ENCODE results near the gene PIRT.

DNA sequence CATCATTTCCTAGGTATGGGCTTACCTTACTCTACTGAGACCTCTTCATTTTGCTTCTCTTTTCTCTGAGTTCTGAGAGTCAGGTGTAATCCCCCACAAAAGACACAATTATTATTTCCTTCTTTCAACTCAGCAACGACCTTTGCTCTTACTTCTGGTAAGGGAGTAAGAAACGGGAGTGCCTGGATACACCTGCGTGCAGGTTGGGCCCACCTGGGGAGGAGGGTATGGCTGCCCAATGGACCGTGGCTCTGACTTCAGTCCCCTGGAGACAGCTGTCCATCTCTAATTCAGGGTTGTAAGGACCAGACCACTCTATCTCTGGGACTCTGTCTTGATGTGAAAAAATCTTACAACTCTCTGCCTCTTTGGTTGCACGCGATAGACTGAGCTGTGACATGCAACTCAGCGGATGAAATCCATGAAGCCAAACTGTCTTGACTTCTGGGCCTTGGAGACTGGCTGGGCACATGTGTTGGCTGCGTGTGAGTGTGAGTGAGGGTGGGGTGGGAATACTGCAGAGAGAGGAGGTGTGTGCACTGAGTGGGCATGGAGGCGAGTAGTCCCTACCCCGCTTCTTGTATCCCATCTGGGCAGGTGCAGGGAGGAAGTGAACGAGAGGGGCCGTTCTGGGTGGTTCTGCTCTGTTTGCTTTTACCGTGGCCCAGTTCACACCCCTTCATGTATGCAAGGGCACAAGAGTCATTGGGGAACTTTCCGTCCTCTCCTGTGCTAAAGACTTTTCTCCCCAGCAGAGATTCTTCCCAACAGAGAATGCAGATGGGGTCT lies 35.2 kb downstream of the PIRT start:
- TF ChIP-seq ZBTB44 (tag by site-specific recombination; IDR thresholded peaks at IDR 0.05) (no peak), ZNF274 (IDR thresholded peaks at IDR 0.05; ENCODE audit: low read length) (no peak), ZNF274 (tag by site-specific recombination; IDR thresholded peaks at IDR 0.05; ENCODE audit: borderline replicate concordance) (no peak), ZNF114 (tag by site-specific recombination; IDR thresholded peaks at IDR 0.05) (no peak), SP2 (tag by site-specific recombination; IDR thresholded peaks at IDR 0.05) (no peak), ZNF530 (tag by site-specific recombination; IDR thresholded peaks at IDR 0.05; ENCODE audit: low read depth) (no peak), ZNF600 (tag by site-specific recombination; IDR thresholded peaks at IDR 0.05) (no peak), ZNF121 (tag by site-specific recombination; IDR thresholded peaks at IDR 0.05) (no peak), ZBTB11 (tag by site-specific recombination; conservative IDR thresholded peaks at IDR 0.05; ENCODE audit: low read depth) (no peak)
- TF ChIP-seq, protein P1, sequence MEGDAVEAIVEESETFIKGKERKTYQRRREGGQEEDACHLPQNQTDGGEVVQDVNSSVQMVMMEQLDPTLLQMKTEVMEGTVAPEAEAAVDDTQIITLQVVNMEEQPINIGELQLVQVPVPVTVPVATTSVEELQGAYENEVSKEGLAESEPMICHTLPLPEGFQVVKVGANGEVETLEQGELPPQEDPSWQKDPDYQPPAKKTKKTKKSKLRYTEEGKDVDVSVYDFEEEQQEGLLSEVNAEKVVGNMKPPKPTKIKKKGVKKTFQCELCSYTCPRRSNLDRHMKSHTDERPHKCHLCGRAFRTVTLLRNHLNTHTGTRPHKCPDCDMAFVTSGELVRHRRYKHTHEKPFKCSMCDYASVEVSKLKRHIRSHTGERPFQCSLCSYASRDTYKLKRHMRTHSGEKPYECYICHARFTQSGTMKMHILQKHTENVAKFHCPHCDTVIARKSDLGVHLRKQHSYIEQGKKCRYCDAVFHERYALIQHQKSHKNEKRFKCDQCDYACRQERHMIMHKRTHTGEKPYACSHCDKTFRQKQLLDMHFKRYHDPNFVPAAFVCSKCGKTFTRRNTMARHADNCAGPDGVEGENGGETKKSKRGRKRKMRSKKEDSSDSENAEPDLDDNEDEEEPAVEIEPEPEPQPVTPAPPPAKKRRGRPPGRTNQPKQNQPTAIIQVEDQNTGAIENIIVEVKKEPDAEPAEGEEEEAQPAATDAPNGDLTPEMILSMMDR (tag by site-specific recombination; IDR thresholded peaks at IDR 0.05), result no peak
- TF ChIP-seq, protein P2, sequence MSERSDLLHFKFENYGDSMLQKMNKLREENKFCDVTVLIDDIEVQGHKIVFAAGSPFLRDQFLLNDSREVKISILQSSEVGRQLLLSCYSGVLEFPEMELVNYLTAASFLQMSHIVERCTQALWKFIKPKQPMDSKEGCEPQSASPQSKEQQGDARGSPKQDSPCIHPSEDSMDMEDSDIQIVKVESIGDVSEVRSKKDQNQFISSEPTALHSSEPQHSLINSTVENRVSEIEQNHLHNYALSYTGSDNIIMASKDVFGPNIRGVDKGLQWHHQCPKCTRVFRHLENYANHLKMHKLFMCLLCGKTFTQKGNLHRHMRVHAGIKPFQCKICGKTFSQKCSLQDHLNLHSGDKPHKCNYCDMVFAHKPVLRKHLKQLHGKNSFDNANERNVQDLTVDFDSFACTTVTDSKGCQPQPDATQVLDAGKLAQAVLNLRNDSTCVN (tag by site-specific recombination; optimal IDR thresholded peaks at IDR 0.05), result no peak
